Measurements from ENCODE around the gene C1orf159.
"Not testable (repeated sequence)": the region's sequence is repeated elsewhere in the genome, so short reads cannot be mapped to it uniquely, and the experiment has no call there.

C1orf159 gene

GRCh38 chr1:1065265-1065939 is 50.5 kb downstream of the C1orf159 start:
- no peak for DNase-seq

GRCh38 chr1:1063945-1064831 is 51.7 kb downstream of the C1orf159 start:
- DNase-seq = peak; percentile 77

GRCh38 chr1:1063261-1063944 is 52.5 kb downstream of the C1orf159 start:
- no peak for DNase-seq

GRCh38 chr1:1062348-1063163 is 53.3 kb downstream of the C1orf159 start:
- DNase-seq = no peak

- no peak for DNase-seq
Observed at GRCh38 chr1:1061682-1062345, 54.1 kb downstream of the C1orf159 start.

- no peak for DNase-seq
Observed at GRCh38 chr1:1060281-1061000, 55.4 kb downstream of the C1orf159 start.

GRCh38 chr1:1059494-1060280 is 56.2 kb downstream of the C1orf159 start:
- peak; percentile 83 for DNase-seq

- DNase-seq = no peak
Observed at GRCh38 chr1:1058921-1059493, 56.9 kb downstream of the C1orf159 start.

GRCh38 chr1:1058088-1058905 is 57.6 kb downstream of the C1orf159 start:
- no peak for DNase-seq

- not testable (repeated sequence) for DNase-seq
Observed at GRCh38 chr1:1057769-1058087, 58.2 kb downstream of the C1orf159 start.

- DNase-seq = no peak
Observed at GRCh38 chr1:1055841-1056736, 59.8 kb downstream of the C1orf159 start.

- DNase-seq = no peak
Observed at GRCh38 chr1:1054971-1055370, 60.9 kb downstream of the C1orf159 start.

- DNase-seq = no peak
Observed at GRCh38 chr1:1054099-1054700, 61.7 kb downstream of the C1orf159 start.

GRCh38 chr1:1053682-1054081 is 62.2 kb downstream of the C1orf159 start:
- no peak for DNase-seq

- no peak for DNase-seq
Observed at GRCh38 chr1:1053022-1053421, 62.9 kb downstream of the C1orf159 start.

- no peak for DNase-seq
Observed at GRCh38 chr1:1052003-1052840, 63.7 kb downstream of the C1orf159 start.
